HL-60/S4 treated with phorbol 12-myristate 13-acetate at 8.2 ng/mL for 4 days and 3 days (cell line): ENCODE results near the gene RNPS1.

Source experiments
- in situ Hi-C: fragments of 300-500 bp; cut with MboI; formaldehyde crosslinking; loops from 2 replicates; pipeline ENCODE4 v1.15.0; 2022; ENCODE audit warnings: low sequenced_read_pairs

RNPS1 gene

GRCh38 chr16:2237102-2237482 is 30.8 kb downstream of the RNPS1 start:
- in situ Hi-C loops: loop anchor here (25.0 kb wide), 1 partner anchor 100 kb away; the partner anchor contains the start of genes PKD1 and RAB26

GRCh38 chr16:2236337-2237101 is 31.4 kb downstream of the RNPS1 start, which contains the start of gene DNASE1L2:
DNASE1L2 (plus strand) TSS chr16:2236444; CDS start chr16:2236817, 373 bp downstream.
- in situ Hi-C loops: loop anchor here (25.0 kb wide), 1 partner anchor 99 kb away; the partner anchor contains the start of genes PKD1 and RAB26

GRCh38 chr16:2235695-2236336 is 32.1 kb downstream of the RNPS1 start:
- in situ Hi-C loops: loop anchor here (25.0 kb wide), 1 partner anchor 99 kb away; the partner anchor contains the start of genes PKD1 and RAB26

GRCh38 chr16:2235234-2235651 is 32.7 kb downstream of the RNPS1 start:
- in situ Hi-C loops: loop anchor here (25.0 kb wide), 1 partner anchor 98 kb away; the partner anchor contains the start of genes PKD1 and RAB26

- in situ Hi-C loops: loop anchor here (25.0 kb wide), 1 partner anchor 97 kb away; the partner anchor contains the start of genes PKD1 and RAB26
Measured at GRCh38 chr16:2234813-2235170, 33.1 kb downstream of the RNPS1 start.

GRCh38 chr16:2233872-2234812 is 33.8 kb downstream of the RNPS1 start:
- in situ Hi-C loops: loop anchor here (25.0 kb wide), 1 partner anchor 97 kb away; the partner anchor contains the start of genes PKD1 and RAB26

GRCh38 chr16:2233046-2233775 is 34.7 kb downstream of the RNPS1 start:
- in situ Hi-C loops: loop anchor here (25.0 kb wide), 1 partner anchor 96 kb away; the partner anchor contains the start of genes PKD1 and RAB26

- in situ Hi-C loops: loop anchor here (25.0 kb wide), 1 partner anchor 95 kb away; the partner anchor contains the start of genes PKD1 and RAB26
Measured at GRCh38 chr16:2232094-2232990, 35.6 kb downstream of the RNPS1 start.

- in situ Hi-C loops: loop anchor here (25.0 kb wide), 1 partner anchor 94 kb away; the partner anchor contains the start of genes PKD1 and RAB26
Measured at GRCh38 chr16:2231016-2231931, 36.7 kb downstream of the RNPS1 start.

GRCh38 chr16:2230376-2230775 is 37.5 kb downstream of the RNPS1 start:
- in situ Hi-C loops: loop anchor here (25.0 kb wide), 1 partner anchor 93 kb away; the partner anchor contains the start of genes PKD1 and RAB26

GRCh38 chr16:2229632-2230250 is 38.2 kb downstream of the RNPS1 start:
- in situ Hi-C loops: loop anchor here (25.0 kb wide), 1 partner anchor 92 kb away; the partner anchor contains the start of genes PKD1 and RAB26

GRCh38 chr16:2229091-2229490 is 38.8 kb downstream of the RNPS1 start:
- in situ Hi-C loops: loop anchor here (25.0 kb wide), 1 partner anchor 92 kb away; the partner anchor contains the start of genes PKD1 and RAB26

- in situ Hi-C loops: loop anchor here (25.0 kb wide), 1 partner anchor 91 kb away; the partner anchor contains the start of genes PKD1 and RAB26
Measured at GRCh38 chr16:2228161-2228824, 39.6 kb downstream of the RNPS1 start.

GRCh38 chr16:2226918-2227317 is 41.0 kb downstream of the RNPS1 start:
- in situ Hi-C loops: loop anchor here (25.0 kb wide), 1 partner anchor 90 kb away; the partner anchor contains the start of genes PKD1 and RAB26

GRCh38 chr16:2226245-2226793 is 41.6 kb downstream of the RNPS1 start:
- in situ Hi-C loops: loop anchor here (25.0 kb wide), 1 partner anchor 89 kb away; the partner anchor contains the start of genes PKD1 and RAB26
